Measurements from ENCODE around the gene AKAP13. TPM values are rescaled to one million over a fixed set of nuclear protein-coding genes. Genes with fewer than 3 reads are reported as not detected.

AKAP13 gene
- total RNA-seq, 1 donor from 2014 or later = 443 TPM

DNA sequence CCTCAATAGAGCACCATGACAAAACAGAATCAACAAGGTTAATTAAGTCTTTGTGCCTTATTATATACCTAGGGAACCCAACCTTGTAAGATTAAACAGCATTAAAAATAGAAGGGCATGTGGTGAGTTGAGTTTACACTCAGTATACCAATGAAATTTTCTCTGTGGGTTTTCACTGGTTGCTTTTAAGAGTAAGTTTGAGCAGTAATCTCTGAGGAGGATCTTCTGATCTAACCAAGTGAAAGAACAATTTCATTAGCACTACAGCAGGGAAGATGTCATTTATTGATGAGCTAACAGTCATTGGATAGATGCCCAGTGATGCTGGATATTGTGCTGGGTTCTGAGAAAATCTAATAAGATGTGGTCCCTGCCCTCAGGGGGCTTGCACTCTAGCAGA, 26.9 kb upstream of the AKAP13 start:
- intact Hi-C loops (cut with DNase I) = no loop called here
- Histone ChIP-seq H3K9me3 (no peaks in the 10 kb centered on the region), H3K27ac (no peak overlapping the region), H3K4me3 (no peak overlapping the region), H3K27me3 (ENCODE audit: low read depth) (no peaks in the 10 kb centered on the region), H3K4me1 (peaks cover 12% of the 10 kb centered on the region), H3K36me3 (no peaks in the 10 kb centered on the region)
- ATAC-seq (no peak), DNase-seq (no peak)
- TF ChIP-seq, protein P1, sequence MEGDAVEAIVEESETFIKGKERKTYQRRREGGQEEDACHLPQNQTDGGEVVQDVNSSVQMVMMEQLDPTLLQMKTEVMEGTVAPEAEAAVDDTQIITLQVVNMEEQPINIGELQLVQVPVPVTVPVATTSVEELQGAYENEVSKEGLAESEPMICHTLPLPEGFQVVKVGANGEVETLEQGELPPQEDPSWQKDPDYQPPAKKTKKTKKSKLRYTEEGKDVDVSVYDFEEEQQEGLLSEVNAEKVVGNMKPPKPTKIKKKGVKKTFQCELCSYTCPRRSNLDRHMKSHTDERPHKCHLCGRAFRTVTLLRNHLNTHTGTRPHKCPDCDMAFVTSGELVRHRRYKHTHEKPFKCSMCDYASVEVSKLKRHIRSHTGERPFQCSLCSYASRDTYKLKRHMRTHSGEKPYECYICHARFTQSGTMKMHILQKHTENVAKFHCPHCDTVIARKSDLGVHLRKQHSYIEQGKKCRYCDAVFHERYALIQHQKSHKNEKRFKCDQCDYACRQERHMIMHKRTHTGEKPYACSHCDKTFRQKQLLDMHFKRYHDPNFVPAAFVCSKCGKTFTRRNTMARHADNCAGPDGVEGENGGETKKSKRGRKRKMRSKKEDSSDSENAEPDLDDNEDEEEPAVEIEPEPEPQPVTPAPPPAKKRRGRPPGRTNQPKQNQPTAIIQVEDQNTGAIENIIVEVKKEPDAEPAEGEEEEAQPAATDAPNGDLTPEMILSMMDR (IDR thresholded peaks at IDR 0.05) = no peak

DNA sequence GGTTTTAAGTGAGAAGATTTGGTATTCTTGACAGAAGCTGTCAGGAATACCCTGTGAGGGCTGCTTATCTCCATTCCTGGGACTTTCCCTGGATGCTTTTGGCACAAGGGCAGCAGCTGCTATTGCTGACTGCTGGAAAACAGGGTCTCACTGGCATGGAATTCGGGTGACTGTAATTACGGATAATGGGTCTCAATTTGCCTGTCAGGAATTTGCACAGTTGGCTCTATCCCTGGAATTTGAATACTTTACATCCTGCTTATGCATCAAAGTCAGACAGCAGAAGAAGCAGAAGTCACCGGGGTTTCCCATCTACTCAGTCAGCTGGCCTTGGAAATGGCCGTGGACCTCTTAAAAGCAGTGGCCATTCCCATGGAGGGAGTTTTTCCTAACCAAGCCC, 25.9 kb upstream of the AKAP13 start:
- Histone ChIP-seq H3K4me1 (peaks cover 13% of the 10 kb centered on the region), H3K36me3 (no peaks in the 10 kb centered on the region), H3K27me3 (ENCODE audit: low read depth) (no peaks in the 10 kb centered on the region), H3K27ac (no peak overlapping the region), H3K9me3 (no peaks in the 10 kb centered on the region), H3K4me3 (no peak overlapping the region)
- TF ChIP-seq, protein P1 (IDR thresholded peaks at IDR 0.05) = no peak
- DNase-seq = no peak
- intact Hi-C loops (cut with DNase I) = no loop called here
- no peak for ATAC-seq

DNA sequence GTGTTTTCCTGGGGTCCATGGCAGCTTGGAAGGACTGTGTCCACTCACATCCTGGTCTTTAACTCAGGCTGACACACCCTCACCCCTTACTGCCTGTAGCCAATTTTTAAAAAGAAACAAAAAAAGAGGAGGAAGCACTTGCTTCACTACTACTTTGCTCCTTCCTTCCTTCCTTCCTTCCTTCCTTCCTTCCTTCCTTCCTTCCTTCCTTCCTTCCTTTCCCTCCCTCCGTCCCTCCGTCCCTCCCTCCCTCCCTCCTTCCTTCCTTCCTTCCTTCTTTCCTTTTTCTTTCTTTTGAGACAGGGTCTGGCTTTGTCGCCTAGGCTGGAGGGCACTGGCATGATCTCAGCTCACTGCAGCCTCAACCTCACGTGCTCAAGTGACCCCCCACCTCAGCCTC, 25.5 kb upstream of the AKAP13 start:
- H3K36me3 ChIP-seq = no peaks in the 10 kb centered on the region
- DNase-seq (no peak), ATAC-seq (no peak)
- H3K27ac ChIP-seq = no peak overlapping the region
- H3K4me3 ChIP-seq = no peak overlapping the region
- TF ChIP-seq, protein P1 (IDR thresholded peaks at IDR 0.05) = no peak
- H3K4me1 ChIP-seq = peaks cover 13% of the 10 kb centered on the region
- no peaks in the 10 kb centered on the region for H3K9me3 ChIP-seq
- intact Hi-C loops (cut with DNase I) = no loop called here
- no peaks in the 10 kb centered on the region for H3K27me3 ChIP-seq (ENCODE audit: low read depth)

- no peaks in the 10 kb centered on the region for H3K9me3 ChIP-seq
- no peak overlapping the region for H3K27ac ChIP-seq
- ATAC-seq (no peak), DNase-seq (no peak)
- H3K4me1 ChIP-seq = peaks cover 13% of the 10 kb centered on the region
- TF ChIP-seq, protein P1 (IDR thresholded peaks at IDR 0.05) = no peak
- H3K27me3 ChIP-seq (ENCODE audit: low read depth) = no peaks in the 10 kb centered on the region
- no peaks in the 10 kb centered on the region for H3K36me3 ChIP-seq
- intact Hi-C loops (cut with DNase I) = no loop called here
- H3K4me3 ChIP-seq = no peak overlapping the region
Observed at GRCh38 chr15:85356276-85356675, 24.1 kb upstream of the AKAP13 start.

- intact Hi-C loops (cut with DNase I) = no loop called here
- no peaks in the 10 kb centered on the region for H3K27me3 ChIP-seq (ENCODE audit: low read depth)
- TF ChIP-seq, protein P1 (IDR thresholded peaks at IDR 0.05) = no peak
Observed at GRCh38 chr15:85361323-85361722, 19.1 kb upstream of the AKAP13 start.

More at GRCh38 chr15:85361323-85361722, 19.1 kb upstream of the AKAP13 start:
- H3K27ac ChIP-seq = no peak overlapping the region
- peaks cover 13% of the 10 kb centered on the region for H3K4me1 ChIP-seq
- H3K4me3 ChIP-seq = no peak overlapping the region
- DNase-seq = no peak
- ATAC-seq = no peak
- no peaks in the 10 kb centered on the region for H3K36me3 ChIP-seq
- no peaks in the 10 kb centered on the region for H3K9me3 ChIP-seq
